Measurements from ENCODE around the gene UBN1. TPM values are rescaled to one million over a fixed set of nuclear protein-coding genes. Genes with fewer than 3 reads are reported as not detected.

The UBN1 gene
- total and polyA plus RNA-seq, 2 donors (not counting 3 experiments of a cell fraction or from before 2014, with no cell fraction given) = 26.0 to 44.8 TPM

DNA sequence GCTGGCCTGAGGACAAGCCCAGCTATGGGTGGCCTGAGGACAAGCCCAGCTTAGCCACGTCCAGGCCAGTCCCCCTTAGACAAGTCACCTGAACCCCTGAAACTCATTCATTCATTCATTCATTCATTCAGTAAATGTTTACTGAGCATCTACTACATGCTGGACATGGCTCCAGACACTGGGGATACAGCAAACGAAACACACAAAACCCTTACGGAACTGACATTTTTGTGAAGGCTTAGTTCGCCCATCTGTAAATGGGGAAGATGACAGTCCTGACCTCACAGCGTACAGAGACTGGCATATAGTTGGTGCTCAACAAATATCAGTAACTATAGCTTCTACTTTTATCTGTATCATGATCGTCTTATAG is 52.2 kb downstream of the UBN1 start:
- Histone ChIP-seq H3K9me3 (replicated peaks; ENCODE audit: control insufficient read depth, insufficient read depth, low read length) (no peaks in the 10 kb centered on the region), H3K27ac (ENCODE audit: insufficient read depth, low read depth, low read length) (no peak overlapping the region), H3K79me2 (ENCODE audit: control insufficient read depth, insufficient read depth, low read length) (no peaks in the 10 kb centered on the region), H3K9ac (replicated peaks; ENCODE audit: extremely low read depth, insufficient read depth, low read length) (no peak overlapping the region), H3K4me2 (ENCODE audit: insufficient read depth, low read length) (no peak overlapping the region), H3K27me3 (ENCODE audit: control insufficient read depth in 2 of 2, insufficient read depth in 2 of 2, low read length in 2 of 2) (no peaks in the 10 kb centered on the region), H3K4me3 (replicated peaks in 1 of 3; ENCODE audit: insufficient read depth in 1 of 3, low read depth in 1 of 3, low read length in 3 of 3) (no peak overlapping the region), H4K20me1 (replicated peaks; ENCODE audit: control insufficient read depth, extremely low read depth, insufficient read depth, low read length) (no peaks in the 10 kb centered on the region), H2AFZ (ENCODE audit: low read depth, low read length) (no peak overlapping the region), H3K36me3 (ENCODE audit: control insufficient read depth in 2 of 2, extremely low read depth in 1 of 2, insufficient read depth in 2 of 2, low read length in 2 of 2) (no peaks in the 10 kb centered on the region), H3K4me1 (ENCODE audit: control insufficient read depth, extremely low read depth, insufficient read depth, low read length) (no peaks in the 10 kb centered on the region), H3K9me1 (replicated peaks; ENCODE audit: control insufficient read depth, extremely low read depth, insufficient read depth, low read length) (no peaks in the 10 kb centered on the region)
- CTCF ChIA-PET = interaction anchor here (1.2 kb wide), 1 partner anchor 11 kb away, joined by 3 read pairs; no protein-coding TSS in a partner anchor
- intact Hi-C loops (cut with micrococcal nuclease) = loop anchor here (10.0 kb wide), 1 partner anchor 55 kb away; the partner anchor contains the start of gene SEC14L5
- BruUV-seq (replicated peaks) = no TSS peak
- DNase-seq (ENCODE audit: low read depth, low spot score) (no peak), FAIRE-seq (no peak)
- dilution Hi-C loops (cut with MboI; ENCODE audit: extremely low pct_ligation_motif_present, low sequenced_read_pairs) = no loop called here
- TF ChIP-seq, protein P1, sequence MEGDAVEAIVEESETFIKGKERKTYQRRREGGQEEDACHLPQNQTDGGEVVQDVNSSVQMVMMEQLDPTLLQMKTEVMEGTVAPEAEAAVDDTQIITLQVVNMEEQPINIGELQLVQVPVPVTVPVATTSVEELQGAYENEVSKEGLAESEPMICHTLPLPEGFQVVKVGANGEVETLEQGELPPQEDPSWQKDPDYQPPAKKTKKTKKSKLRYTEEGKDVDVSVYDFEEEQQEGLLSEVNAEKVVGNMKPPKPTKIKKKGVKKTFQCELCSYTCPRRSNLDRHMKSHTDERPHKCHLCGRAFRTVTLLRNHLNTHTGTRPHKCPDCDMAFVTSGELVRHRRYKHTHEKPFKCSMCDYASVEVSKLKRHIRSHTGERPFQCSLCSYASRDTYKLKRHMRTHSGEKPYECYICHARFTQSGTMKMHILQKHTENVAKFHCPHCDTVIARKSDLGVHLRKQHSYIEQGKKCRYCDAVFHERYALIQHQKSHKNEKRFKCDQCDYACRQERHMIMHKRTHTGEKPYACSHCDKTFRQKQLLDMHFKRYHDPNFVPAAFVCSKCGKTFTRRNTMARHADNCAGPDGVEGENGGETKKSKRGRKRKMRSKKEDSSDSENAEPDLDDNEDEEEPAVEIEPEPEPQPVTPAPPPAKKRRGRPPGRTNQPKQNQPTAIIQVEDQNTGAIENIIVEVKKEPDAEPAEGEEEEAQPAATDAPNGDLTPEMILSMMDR (IDR thresholded peaks at IDR 0.05; ENCODE audit: extremely low read depth in 1 of 2, insufficient read depth in 1 of 2, low read depth in 1 of 2, low read length in 2 of 2) = no peak
- TF ChIP-seq JUN (IDR thresholded peaks at IDR 0.05; ENCODE audit: borderline replicate concordance, insufficient read depth, insufficient read length, low read depth) = no peak
- no peak for TF ChIP-seq POLR2AphosphoS5 (IDR thresholded peaks at IDR 0.05; ENCODE audit: insufficient read depth, low read depth, low read length)
- TF ChIP-seq, protein P2, sequence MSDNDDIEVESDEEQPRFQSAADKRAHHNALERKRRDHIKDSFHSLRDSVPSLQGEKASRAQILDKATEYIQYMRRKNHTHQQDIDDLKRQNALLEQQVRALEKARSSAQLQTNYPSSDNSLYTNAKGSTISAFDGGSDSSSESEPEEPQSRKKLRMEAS (IDR thresholded peaks at IDR 0.05; ENCODE audit: insufficient read depth, insufficient read length) = no peak
- TF ChIP-seq GATA2 (IDR thresholded peaks at IDR 0.05; ENCODE audit: insufficient read depth, insufficient read length, low read depth, low read length) = no peak
- TF ChIP-seq POLR2A (IDR thresholded peaks at IDR 0.05; ENCODE audit: low read depth, low read length) = no peak
- TF ChIP-seq FOS (IDR thresholded peaks at IDR 0.05; ENCODE audit: borderline replicate concordance, insufficient read depth, low read length) = no peak
- TF ChIP-seq MYC (IDR thresholded peaks at IDR 0.05; ENCODE audit: low read depth, low read length) = no peak
- no peak for TF ChIP-seq EZH2 (IDR thresholded peaks at IDR 0.05; ENCODE audit: borderline replicate concordance, low read depth, low read length, severe bottlenecking)
- POLR2A ChIA-PET = no interaction called here

Data from endothelial cell of umbilical vein (primary cell).